Common myeloid progenitor, CD34-positive (primary cell): Measurements from ENCODE around the gene POLR2C.

Experiments
- CTCF ChIA-PET: fragments of 350-600 bp; sonication (Branson Sonifier 250); formaldehyde crosslinking; loops from one replicate; lab custom pipeline; 2021; ENCODE audit warnings: antibody characterized with exemption; lab: Charles Lee
- POLR2A ChIA-PET: fragments of 350-600 bp; sonication (Branson Sonifier 250); formaldehyde crosslinking; loops from one replicate; lab custom pipeline; 2021; ENCODE audit warnings: antibody characterized with exemption; lab: Charles Lee
- DNase-seq, 3 donors: peaks; one replicate each; pipeline versions ENCODE4 v3.0.0 to v3.0.0-alpha.2; 2013
- H3K27ac ChIP-seq, 2 experiments: 1 replicate in 1 of 2; 2 replicates in 1 of 2; pipeline ENCODE4 v1.7.0; 2013; ENCODE audit warnings: inconsistent platforms in 2 of 2, low read length in 2 of 2, mild to moderate bottlenecking in 2 of 2, low read depth in 1 of 2, moderate library complexity in 1 of 2; ENCODE audit not compliant: severe bottlenecking in 2 of 2, insufficient read depth in 1 of 2, poor library complexity in 1 of 2
- H3K27me3 ChIP-seq, 5 experiments: replicated peaks in 2 of 5; 1 replicate in 3 of 5; 2 replicates in 2 of 5; pipeline versions ENCODE4 v1.6.1 to v1.7.0; 2013; ENCODE audit warnings: low read length in 4 of 5, mild to moderate bottlenecking in 2 of 5, moderate library complexity in 2 of 5, inconsistent platforms in 1 of 5; ENCODE audit not compliant: insufficient read depth in 5 of 5, control insufficient read depth in 4 of 5
- H3K36me3 ChIP-seq, 4 experiments: 1 replicate in 2 of 4; 2 replicates in 2 of 4; pipeline versions ENCODE4 v1.6.1 to v1.7.0; 2013; ENCODE audit warnings: low read length in 3 of 4, control low read depth in 1 of 4, mild to moderate bottlenecking in 1 of 4; ENCODE audit not compliant: control insufficient read depth in 4 of 4, insufficient read depth in 4 of 4
- H3K4me1 ChIP-seq, 4 experiments: 1 replicate in 3 of 4; 2 replicates in 1 of 4; pipeline versions ENCODE4 v1.6.1 to v1.7.1; 2013; ENCODE audit warnings: low read length in 3 of 4, mild to moderate bottlenecking in 3 of 4, control low read depth in 1 of 4, inconsistent platforms in 1 of 4, moderate library complexity in 1 of 4; ENCODE audit not compliant: control insufficient read depth in 4 of 4, insufficient read depth in 4 of 4; ENCODE audit errors: control extremely low read depth in 1 of 4
- H3K4me3 ChIP-seq, 7 experiments: 1 replicate in 4 of 7; 2 replicates in 3 of 7; pipeline versions ENCODE4 v1.5.1 to v1.7.0; 2013; ENCODE audit warnings: mild to moderate bottlenecking in 7 of 7, low read length in 6 of 7, moderate library complexity in 6 of 7, inconsistent platforms in 2 of 7, low read depth in 2 of 7, control low read depth in 1 of 7; ENCODE audit not compliant: insufficient read depth in 4 of 7, control insufficient read depth in 1 of 7; ENCODE audit errors: extremely low read depth in 1 of 7
- H3K9me3 ChIP-seq, 5 experiments: 1 replicate in 4 of 5; 2 replicates in 1 of 5; pipeline versions ENCODE4 v1.6.1 to v1.7.1; 2013; ENCODE audit warnings: low read length in 4 of 5, mild to moderate bottlenecking in 2 of 5, inconsistent platforms in 1 of 5, low read depth in 1 of 5, moderate library complexity in 1 of 5; ENCODE audit not compliant: control insufficient read depth in 4 of 5, insufficient read depth in 2 of 5; ENCODE audit errors: control extremely low read depth in 1 of 5
- WGBS: methylation state at CpG from one replicate; pipeline ENCODE4 v1.1.5; 2013; ENCODE audit not compliant: insufficient coverage; 5-methylcytosine and 5-hydroxymethylcytosine counted together

POLR2C gene

GRCh38 chr16:57513371-57514102, 51.1 kb downstream of the POLR2C start:
- POLR2A ChIA-PET: no interaction called here

GRCh38 chr16:57514371-57514770, 51.9 kb downstream of the POLR2C start:
- no peaks in the 10 kb centered on the region for H3K27me3 ChIP-seq
- H3K9me3 ChIP-seq: no peaks in the 10 kb centered on the region
- H3K4me1 ChIP-seq: peaks cover 0 to under 1% (median 0%) of the 10 kb centered on the region in 4 experiments
- ChIA-PET CTCF (interaction anchor here (0.9 to 3.4 kb wide), 6 partner anchors 9 to 43 kb away, joined by 3 to 13 read pairs (median 3); no protein-coding TSS in a partner anchor), POLR2A (no interaction called here)
- 100% methylated on average over 3 of the region's 4 CpGs for WGBS
- H3K27ac ChIP-seq: no peak overlapping the region
- peaks cover 8 to 63% (median 20%) of the 10 kb centered on the region in 4 experiments for H3K36me3 ChIP-seq
- H3K4me3 ChIP-seq: no peak overlapping the region
- no peak for DNase-seq

More at GRCh38 chr16:57513371-57514102, 51.1 kb downstream of the POLR2C start:
- Histone ChIP-seq H3K27me3 (no peaks in the 10 kb centered on the region), H3K36me3 (peaks cover 5 to 58% (median 18%) of the 10 kb centered on the region in 4 experiments), H3K4me3 (no peak overlapping the region), H3K4me1 (no peaks in the 10 kb centered on the region), H3K27ac (no peak overlapping the region), H3K9me3 (no peaks in the 10 kb centered on the region)
- CTCF ChIA-PET: interaction anchor here (0.6 to 3.4 kb wide), 7 partner anchors 10 to 97 kb away, joined by 3 to 13 read pairs (median 3); no protein-coding TSS in a partner anchor
- no peak for DNase-seq
- 92% methylated on average over 12 of the region's 14 CpGs for WGBS

DNA sequence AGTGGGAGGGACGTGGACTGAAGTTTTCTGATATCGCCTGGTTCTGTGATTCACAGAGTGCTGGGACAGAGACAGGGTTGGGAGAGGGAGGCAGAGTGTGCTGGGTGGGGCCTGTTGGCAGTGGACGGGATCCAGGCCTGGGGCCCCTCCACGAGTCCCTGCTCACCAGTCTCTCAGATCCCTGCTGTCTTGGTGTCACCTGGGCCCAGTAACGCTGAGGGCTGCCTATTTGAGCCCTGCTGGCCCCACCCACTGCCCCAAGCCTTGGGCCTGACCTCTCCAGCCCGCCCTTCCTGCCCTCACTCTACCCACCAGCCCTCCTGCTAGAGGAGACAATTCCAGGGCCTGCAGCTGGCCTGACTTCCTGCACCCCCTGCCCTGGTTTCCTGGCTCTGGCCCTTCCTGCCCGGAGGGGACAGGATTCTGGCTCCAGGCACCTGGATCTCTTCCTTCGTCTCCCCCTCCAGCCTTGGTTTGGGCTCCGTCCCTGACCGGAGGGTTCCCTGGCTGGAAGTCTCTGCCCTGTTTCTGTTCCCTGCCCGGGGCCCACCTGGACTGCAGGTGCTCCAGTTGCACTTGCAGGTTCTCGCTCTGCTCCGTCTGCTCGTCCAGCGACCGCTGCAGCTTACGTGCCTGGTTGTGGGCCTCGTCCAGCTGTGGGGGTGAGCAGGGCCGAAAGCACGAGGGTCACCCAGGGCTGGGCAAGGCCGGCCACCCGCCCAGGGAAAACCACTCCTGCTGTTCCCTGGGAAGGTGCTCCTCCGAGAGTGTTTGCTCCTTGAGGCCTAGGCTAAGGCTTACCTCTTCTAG, 52.5 kb downstream of the POLR2C start:
- H3K4me3 ChIP-seq: no peak overlapping the region
- no peak overlapping the region for H3K27ac ChIP-seq
- 97% methylated on average over 19 of the region's 23 CpGs for WGBS
- H3K4me1 ChIP-seq: peaks cover 0 to 7% (median 5%) of the 10 kb centered on the region in 4 experiments
- H3K36me3 ChIP-seq: peaks cover 8 to 63% (median 20%) of the 10 kb centered on the region in 4 experiments
- CTCF ChIA-PET: interaction anchor here (0.9 to 1.3 kb wide), 3 partner anchors 30 to 42 kb away, joined by 3 read pairs; no protein-coding TSS in a partner anchor
- H3K9me3 ChIP-seq: no peaks in the 10 kb centered on the region
- DNase-seq: no peak
- POLR2A ChIA-PET: no interaction called here
- H3K27me3 ChIP-seq: no peaks in the 10 kb centered on the region

DNA sequence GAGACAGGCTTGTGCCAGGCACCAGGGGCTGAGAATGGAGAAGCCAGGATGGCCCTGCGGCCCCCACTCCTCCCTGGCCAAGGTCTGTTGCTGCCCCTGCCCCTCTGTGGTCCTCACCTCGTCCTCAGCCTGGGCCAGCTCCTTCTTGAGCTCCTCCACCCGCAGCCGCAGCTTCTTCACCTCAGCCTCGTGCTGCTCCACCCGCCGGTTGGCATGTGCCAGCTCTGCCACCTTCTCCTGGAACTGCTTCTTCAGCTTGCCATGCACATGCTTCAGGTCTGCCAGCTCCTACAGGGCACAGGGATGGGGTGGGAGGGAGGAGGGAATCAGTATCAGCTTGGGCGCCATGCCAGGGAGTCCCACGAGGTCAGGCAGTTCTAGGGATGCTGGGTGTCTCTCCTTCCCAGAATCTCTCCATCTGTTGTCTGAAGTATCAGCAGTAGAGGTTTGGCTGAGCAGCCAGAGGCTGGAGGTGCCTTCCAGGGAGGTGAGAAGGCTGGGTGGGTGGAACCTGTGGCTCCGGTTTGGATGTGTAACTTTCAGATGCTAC, 53.8 kb downstream of the POLR2C start:
- DNase-seq: no peak
- no peaks in the 10 kb centered on the region for H3K27me3 ChIP-seq
- ChIA-PET POLR2A (interaction anchor here (0.9 kb wide), 1 partner anchor 15 kb away, joined by 3 read pairs; no protein-coding TSS in a partner anchor), CTCF (interaction anchor here (0.7 to 7.8 kb wide), 6 partner anchors 8 to 77 kb away, joined by 3 to 134 read pairs (median 14); partner anchors contain the start of gene POLR2C)
- WGBS: 96% methylated on average over 8 of the region's 10 CpGs
- peaks cover 0 to 9% (median 7%) of the 10 kb centered on the region in 4 experiments for H3K4me1 ChIP-seq
- no peak overlapping the region for H3K4me3 ChIP-seq
- peaks cover 8 to 67% (median 20%) of the 10 kb centered on the region in 4 experiments for H3K36me3 ChIP-seq
- no peaks in the 10 kb centered on the region for H3K9me3 ChIP-seq
- no peak overlapping the region for H3K27ac ChIP-seq

DNA sequence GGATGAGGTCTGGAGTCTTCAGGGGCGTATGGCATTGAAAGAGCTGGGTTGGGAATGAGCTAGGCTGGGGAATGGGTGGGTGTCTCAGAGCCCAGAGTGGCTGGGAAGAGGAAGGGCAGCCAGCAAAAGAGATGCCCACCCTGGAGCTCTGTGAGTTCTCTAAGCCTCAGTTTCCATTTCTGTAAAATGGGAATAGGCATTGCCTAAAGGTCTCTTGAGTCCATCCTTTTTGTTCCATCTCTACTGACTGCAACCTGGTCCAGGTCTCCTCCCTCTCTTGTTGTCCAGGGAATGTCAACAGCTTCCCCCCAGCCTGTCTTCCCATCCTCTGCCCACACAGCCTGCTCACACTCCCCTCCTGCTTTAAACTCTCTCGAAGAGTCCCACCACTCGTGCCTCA, 54.3 kb downstream of the POLR2C start:
- WGBS: 96% methylated on average over 3 of the region's 3 CpGs
- no peak for DNase-seq
- Histone ChIP-seq H3K27ac (no peak overlapping the region), H3K4me1 (peaks cover 0 to 9% (median 7%) of the 10 kb centered on the region in 4 experiments), H3K27me3 (no peaks in the 10 kb centered on the region), H3K36me3 (peaks cover 8 to 67% (median 20%) of the 10 kb centered on the region in 4 experiments), H3K9me3 (no peaks in the 10 kb centered on the region), H3K4me3 (no peak overlapping the region)
- CTCF ChIA-PET: interaction anchor here (0.7 to 7.8 kb wide), 8 partner anchors 9 to 77 kb away, joined by 3 to 134 read pairs (median 8); partner anchors contain the start of gene POLR2C
- POLR2A ChIA-PET: interaction anchor here (0.9 kb wide), 1 partner anchor 14 kb away, joined by 3 read pairs; no protein-coding TSS in a partner anchor

DNA sequence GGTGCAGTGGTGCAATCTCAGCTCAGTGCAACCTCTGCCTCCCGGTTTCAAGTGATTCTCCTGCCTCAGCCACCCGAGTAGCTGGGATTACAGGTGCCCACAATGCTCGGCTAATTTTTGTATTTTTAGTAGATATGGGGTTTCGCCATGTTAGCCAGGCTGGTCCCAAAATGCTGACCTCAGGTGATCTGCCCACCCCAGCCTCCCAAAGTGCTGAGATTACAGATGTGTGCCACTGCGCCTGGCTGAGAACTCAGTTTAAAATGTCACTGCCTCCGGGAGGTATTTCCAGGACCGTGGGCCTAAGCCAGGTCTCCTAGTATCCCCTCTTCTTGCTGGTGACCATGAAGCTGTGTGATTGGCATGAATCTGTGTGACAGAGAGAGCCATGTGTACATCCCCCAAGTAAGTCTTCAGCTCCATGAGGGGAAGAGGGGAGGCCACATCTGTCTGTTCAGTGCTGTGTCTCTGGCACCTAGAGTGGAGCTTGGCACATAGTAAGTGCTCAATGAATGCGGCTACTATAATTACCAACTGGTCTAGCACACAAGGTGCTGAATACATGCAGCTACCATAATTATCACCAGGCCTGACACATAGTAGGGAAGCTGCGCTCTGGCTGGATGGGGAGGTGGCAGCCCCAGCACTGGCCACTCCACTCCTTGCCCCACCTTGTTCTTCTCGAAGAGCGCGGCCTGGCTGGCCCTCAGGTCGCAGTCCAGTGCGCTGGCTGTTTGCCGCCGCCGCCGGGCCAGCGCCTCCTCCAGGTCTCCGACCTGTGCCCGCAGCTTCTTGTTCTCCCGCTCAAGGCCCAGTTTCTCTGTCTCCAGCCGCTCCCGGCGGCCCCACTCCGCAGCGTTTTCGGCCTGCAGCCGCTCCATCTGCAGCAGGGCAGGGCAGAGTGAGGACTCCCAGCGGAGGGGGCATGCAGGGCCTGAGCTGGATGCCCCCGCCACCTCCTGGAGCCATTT, 55.2 kb downstream of the POLR2C start:
- Histone ChIP-seq H3K4me3 (no peak overlapping the region), H3K27me3 (no peaks in the 10 kb centered on the region), H3K9me3 (no peaks in the 10 kb centered on the region), H3K4me1 (peaks cover 0 to 9% (median 7%) of the 10 kb centered on the region in 4 experiments), H3K27ac (no peak overlapping the region), H3K36me3 (peaks cover 7 to 63% (median 19%) of the 10 kb centered on the region in 4 experiments)
- no peak for DNase-seq
- WGBS: 96% methylated on average over 27 of the region's 31 CpGs
- POLR2A ChIA-PET: no interaction called here
- CTCF ChIA-PET: interaction anchor here (0.7 to 7.8 kb wide), 21 partner anchors 8 to 216 kb away, joined by 3 to 134 read pairs (median 7); partner anchors contain the start of genes CIAPIN1, COQ9, DOK4 and POLR2C
